A549 (cell line): ENCODE results near the gene XPC.

Experiments
- CBX8 ChIP-seq: fragments of 200-600 bp; sonication (generic); IDR thresholded peaks from 2 replicates; pipeline ENCODE4 v1.6.1; 2016
- CTCF ChIP-seq: fragments of >200 bp; sonication (Bioruptor Twin); formaldehyde crosslinking; IDR thresholded peaks from 3 replicates; pipeline ENCODE4 v1.5.1; 2016
- EHF ChIP-seq: fragments of 250-450 bp; sonication (Bioruptor Pico); IDR thresholded peaks from 2 replicates; pipeline ENCODE4 v1.5.0; 2020; ENCODE audit warnings: mild to moderate bottlenecking
- HDAC2 ChIP-seq: fragments of 200-600 bp; sonication (generic); IDR thresholded peaks from 2 replicates; pipeline ENCODE4 v1.6.1; 2016
- JUN ChIP-seq, 2 experiments: fragments of >200 bp; sonication (Bioruptor Twin); formaldehyde crosslinking; IDR thresholded peaks; 2 replicates in 1 of 2; 3 replicates in 1 of 2; pipeline ENCODE4 v1.6.1; 2016 to 2017
- MAZ ChIP-seq: fragments of 150-350 bp; IDR thresholded peaks from 2 replicates; pipeline ENCODE4 v1.6.1; 2014; ENCODE audit warnings: antibody characterized with exemption, low read depth, low read length, borderline replicate concordance
- POLR2A ChIP-seq: IDR thresholded peaks from 2 replicates; pipeline ENCODE4 v1.6.1; 2012; ENCODE audit warnings: mild to moderate bottlenecking, low read length
- SMC3 ChIP-seq: fragments of >200 bp; sonication (Bioruptor Twin); formaldehyde crosslinking; IDR thresholded peaks from 3 replicates; pipeline ENCODE4 v1.6.1; 2018; ENCODE audit warnings: inconsistent platforms
- ZSCAN20 ChIP-seq: fragments of 250-450 bp; sonication (Bioruptor Pico); IDR thresholded peaks from 2 replicates; pipeline ENCODE4 v1.8.0; 2022; ENCODE audit warnings: mild to moderate bottlenecking, moderate library complexity
- TF ChIP-seq, protein P1 (sequence below): fragments of 450-650 bp; IDR thresholded peaks from 2 replicates; pipeline ENCODE4 v1.6.1; 2014; ENCODE audit warnings: antibody characterized with exemption

- TF ChIP-seq CTCF (no peak), SMC3 (no peak), HDAC2 (no peak), EHF (no peak), MAZ (no peak), POLR2A (no peak), CBX8 (no peak), JUN (IDR thresholded peaks at IDR 0.05) (no peak), ZSCAN20 (CRISPR knock-in tag) (no peak)
- TF ChIP-seq, protein P1, sequence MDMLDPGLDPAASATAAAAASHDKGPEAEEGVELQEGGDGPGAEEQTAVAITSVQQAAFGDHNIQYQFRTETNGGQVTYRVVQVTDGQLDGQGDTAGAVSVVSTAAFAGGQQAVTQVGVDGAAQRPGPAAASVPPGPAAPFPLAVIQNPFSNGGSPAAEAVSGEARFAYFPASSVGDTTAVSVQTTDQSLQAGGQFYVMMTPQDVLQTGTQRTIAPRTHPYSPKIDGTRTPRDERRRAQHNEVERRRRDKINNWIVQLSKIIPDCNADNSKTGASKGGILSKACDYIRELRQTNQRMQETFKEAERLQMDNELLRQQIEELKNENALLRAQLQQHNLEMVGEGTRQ = no peak
These were observed 31.9 kb upstream of the XPC start for GRCh38 chr3:14210290-14210688.
